ENCODE data around the gene TPD52L2.

TPD52L2 gene

DNA sequence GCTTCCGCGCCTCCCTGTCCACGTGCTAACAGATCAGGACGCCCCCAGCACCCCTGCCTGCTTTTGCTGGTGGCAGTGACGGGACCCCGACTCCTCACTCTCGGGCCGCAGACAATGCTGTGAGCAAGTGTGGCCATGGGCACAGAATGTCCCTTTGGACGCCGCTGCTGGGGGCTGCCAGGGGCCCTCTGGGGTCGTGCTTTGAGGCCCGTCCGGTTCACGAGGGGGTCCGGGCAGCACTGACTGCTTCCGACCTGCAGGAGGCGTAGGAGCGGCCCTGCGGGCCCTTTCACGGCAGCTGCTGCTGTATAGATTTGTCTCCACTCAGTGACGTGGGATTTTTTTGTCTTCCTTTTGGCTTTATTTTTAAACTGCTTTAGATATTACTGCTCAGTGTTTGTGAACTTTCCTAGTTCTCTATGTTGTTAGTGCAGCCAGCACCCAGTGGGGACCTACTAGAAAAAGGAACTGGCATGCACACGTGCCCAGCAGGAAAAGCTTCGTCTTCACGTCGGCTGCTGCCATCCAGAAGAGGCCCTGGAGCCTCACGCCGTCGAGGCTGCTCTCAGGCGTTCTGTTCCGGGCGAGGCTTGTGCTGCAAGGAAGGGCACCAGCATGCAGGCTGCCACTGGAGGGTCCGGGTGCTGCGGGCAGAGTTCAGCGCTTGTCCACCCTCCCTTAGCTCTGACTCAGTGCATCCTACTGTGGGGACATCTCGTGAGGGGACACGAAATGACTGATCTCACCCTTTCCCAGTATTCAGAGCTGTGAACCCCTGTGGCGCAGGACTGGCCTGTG lies 69.4 kb downstream of the TPD52L2 start:
- no peak for DNase-seq

DNA sequence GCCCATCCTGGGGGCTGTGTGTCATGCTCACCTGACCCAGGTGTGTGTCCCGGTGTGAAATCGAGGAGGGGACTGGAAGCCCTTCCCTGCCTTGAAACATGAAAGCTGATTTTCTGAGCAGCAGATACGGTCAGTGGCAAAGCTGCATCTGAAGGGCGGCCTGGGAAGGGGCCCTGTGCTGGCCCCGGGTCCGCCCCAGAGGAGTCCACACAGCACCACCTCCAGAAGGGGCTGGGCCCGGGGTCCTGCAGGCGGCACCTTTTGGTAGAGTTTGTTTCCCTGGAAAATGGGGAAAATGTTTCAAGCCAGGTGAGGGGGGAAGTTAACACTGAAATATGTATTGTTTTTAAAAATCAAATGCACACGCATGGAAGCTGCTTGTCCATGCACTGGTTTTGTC lies 70.4 kb downstream of the TPD52L2 start:
- DNase-seq, result no peak

DNA sequence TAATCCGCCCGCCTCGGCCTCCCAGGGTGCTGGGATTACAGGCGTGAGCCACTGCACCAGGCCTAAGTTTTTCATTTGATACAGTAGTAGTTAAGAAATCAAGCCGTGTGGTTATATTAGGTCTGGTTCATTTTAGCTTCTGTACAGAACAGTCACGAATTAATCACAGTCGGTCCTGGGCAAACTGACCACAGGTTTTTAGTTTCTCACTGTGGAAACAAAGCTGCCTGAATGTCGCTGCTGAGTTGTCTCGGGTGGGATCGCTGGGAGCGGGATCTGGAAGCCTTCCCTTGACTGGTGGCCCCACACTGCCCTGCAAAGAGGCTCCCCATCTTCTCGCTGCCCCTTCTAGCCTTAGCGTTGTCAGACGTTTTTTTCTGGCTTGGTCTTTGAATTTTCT lies 72.5 kb downstream of the TPD52L2 start:
- DNase-seq, result no peak

DNA sequence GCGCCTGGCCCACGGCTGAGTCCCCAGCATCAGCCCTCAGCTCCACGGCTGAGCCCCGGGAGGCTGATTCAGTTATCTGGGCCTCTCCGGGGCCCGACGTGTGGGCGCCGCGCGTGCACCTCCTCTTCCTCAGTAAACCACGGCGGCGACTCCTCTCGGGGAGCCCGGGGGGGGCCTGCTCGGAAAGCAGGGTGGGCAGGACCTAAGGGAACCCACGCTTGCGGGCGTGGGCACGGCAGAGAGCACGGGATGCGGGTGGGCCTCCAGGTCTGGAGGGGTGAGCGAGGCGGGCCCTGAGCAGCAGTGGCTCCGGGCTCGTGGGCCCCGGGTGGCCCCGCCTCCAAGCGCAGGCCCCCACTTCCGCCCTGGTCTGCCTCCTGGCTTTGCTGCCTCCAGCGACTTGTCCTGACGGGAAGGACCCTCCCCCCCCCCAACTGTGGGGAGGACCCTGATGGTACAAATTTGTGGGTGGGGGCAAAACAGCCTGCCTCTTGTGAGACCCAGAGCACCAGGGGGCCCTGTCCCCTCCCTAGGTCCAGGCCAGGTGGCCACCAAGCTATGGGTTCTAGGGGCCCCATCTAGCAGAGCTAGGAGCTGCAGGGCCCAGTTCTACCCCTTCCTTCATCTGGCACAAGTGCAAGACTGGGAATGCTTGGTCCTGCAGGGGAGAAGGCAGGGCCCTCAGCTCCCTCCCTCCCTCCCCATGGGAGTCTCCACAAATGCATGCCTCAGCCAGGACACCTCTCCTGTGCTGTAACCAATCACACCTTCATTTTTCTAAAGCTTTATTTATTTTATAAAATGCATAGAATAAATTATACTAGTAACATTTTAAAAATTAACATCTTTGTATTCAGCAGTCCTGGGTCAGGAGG lies 74.2 kb downstream of the TPD52L2 start:
- no peak for DNase-seq

DNA sequence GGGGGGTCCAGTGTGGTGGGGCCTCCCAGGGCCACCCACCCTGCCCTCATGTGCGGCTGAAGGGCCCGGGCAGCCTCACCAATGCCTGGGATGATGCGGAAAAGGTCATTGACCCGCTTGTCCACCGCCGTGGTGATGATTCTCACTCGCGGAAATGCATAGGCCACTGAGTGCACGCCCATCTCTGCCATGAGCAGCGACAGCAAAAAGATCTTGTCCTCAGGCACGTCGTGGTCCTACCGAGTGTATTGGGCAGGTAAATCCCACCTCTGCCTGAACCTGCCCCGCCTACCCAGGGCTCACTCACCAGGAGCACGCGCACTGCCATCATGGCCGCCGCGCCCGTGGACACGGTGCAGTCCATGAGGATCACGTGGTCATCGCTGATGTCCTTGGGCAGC lies 75.0 kb downstream of the TPD52L2 start:
- DNase-seq, result no peak

DNA sequence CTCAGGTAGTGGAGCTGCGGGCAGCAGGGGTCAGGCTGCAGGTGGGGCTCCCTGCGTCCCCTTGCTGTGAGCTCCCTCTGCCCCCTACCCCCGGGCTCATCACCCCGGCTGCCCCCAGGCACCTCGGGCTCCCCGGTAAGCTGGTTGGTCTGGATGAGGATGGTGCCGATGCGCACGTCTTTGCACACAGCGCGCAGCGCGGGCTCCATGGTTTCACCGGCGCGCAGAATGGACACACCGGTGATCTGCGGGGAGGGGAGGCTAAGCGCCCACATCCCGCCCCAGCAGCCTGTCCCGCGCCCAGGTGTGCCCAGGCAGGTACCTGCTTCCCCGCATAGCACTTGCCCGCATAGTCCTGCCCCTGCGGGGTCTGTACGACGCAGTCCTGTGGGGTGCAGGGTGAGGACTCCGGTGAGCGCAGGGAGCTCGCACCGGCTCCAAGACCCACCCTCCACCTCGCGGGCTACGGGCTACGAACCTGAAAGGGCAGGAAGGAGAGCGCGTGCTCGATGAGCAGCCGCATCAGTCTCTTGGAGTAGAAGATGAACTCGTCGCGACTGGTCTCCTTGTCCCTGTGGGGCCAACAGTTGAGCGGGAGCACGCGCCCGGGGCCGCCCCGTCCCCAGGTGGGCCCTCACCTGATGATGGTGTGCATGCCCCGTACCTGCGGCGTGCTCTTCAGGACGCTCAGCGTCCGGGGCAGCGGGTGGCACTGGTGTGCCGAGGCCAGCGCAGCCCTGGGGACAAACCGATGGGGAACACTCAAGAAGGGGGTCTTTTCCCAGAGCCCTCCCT lies 75.6 kb downstream of the TPD52L2 start:
- no peak for DNase-seq
